DND-41 (cell line): ENCODE data around the gene MTURN.

Source experiments
- CTCF ChIP-seq: IDR thresholded peaks from 2 replicates; pipeline ENCODE4 v1.5.1; 2012; ENCODE audit warnings: borderline replicate concordance, low read length, moderate library complexity, mild to moderate bottlenecking; ENCODE audit not compliant: poor library complexity, severe bottlenecking; ENCODE audit errors: extremely low read depth
- EZH2 ChIP-seq: IDR thresholded peaks from 3 replicates; pipeline ENCODE4 v1.6.1; 2012; ENCODE audit warnings: borderline replicate concordance, low read depth, mild to moderate bottlenecking, moderate library complexity, low read length, inconsistent platforms; ENCODE audit not compliant: severe bottlenecking

- no peak for TF ChIP-seq CTCF
- no peak for TF ChIP-seq EZH2
Measured at GRCh38 chr7:30086529-30086928, 48.3 kb upstream of the MTURN start.
